ENCODE data around the gene ZNF616.

The ZNF616 gene

DNA sequence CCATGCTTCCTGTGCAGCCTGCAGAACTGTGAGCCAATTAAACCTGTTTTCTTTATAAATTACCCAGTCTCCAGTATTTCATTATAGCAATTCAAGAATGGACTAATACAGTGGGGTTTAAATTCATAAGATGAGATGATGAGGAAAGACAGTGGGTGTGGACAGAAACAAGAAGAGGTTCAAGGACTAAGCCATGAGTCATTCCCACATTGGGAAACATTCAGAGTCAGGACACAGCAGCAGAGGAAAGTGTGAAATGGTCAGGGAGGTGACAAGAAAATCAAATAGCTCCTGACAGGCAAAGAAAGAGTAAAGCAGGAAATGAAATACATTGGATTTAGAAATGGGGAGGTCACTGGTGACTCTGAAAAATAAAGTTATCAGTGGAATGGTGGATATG is 53.3 kb downstream of the ZNF616 start:
- no peaks in the 10 kb centered on the region for H3K27me3 ChIP-seq (replicated peaks)
- H3K36me3 ChIP-seq (replicated peaks) = peaks cover 55% of the 10 kb centered on the region
- no peak for TF ChIP-seq CTCF (IDR thresholded peaks at IDR 0.05; ENCODE audit: low read depth, low read length, missing control alignments)
- DNase-seq = peak; percentile 12
- no peak overlapping the region for H3K4me3 ChIP-seq (ENCODE audit: low read depth, low read length)
- H3K27ac ChIP-seq = no peak overlapping the region
- in situ Hi-C loops (cut with HindIII; ENCODE audit: low pct_ligation_motif_present, low sequenced_read_pairs) = no loop called here

DNA sequence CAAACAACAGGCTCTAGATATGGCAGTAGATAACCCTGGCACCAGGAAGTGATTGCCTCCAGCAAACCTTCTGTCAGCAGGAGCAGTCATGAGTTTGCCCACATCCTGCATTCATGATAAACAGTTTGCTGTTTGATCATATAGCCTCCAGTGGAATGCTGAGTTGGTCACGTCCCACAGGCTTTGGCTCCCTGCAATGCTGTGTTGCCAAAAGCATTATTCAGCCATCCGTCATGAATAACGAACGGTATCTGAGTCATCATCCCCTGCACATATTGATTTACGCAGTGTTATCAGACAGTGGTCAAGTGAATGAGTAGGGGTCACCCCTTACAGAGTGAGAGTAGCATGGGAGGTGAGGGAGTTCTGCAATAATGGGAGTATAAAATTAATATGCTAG is 69.2 kb downstream of the ZNF616 start:
- no peak for TF ChIP-seq CTCF (IDR thresholded peaks at IDR 0.05; ENCODE audit: low read depth, low read length, missing control alignments)
- peak; percentile 93 for DNase-seq
- no peaks in the 10 kb centered on the region for H3K27me3 ChIP-seq (replicated peaks)
- H3K27ac ChIP-seq = peak overlapping the region; percentile 85
- in situ Hi-C loops (cut with HindIII; ENCODE audit: low pct_ligation_motif_present, low sequenced_read_pairs) = no loop called here
- peaks cover 72% of the 10 kb centered on the region for H3K36me3 ChIP-seq (replicated peaks)
- no peak overlapping the region for H3K4me3 ChIP-seq (ENCODE audit: low read depth, low read length)

- H3K27me3 ChIP-seq (replicated peaks) = no peaks in the 10 kb centered on the region
- no peak overlapping the region for H3K4me3 ChIP-seq (ENCODE audit: low read depth, low read length)
- peak overlapping the region; percentile 85 for H3K27ac ChIP-seq
- no peak for TF ChIP-seq CTCF (IDR thresholded peaks at IDR 0.05; ENCODE audit: low read depth, low read length, missing control alignments)
- in situ Hi-C loops (cut with HindIII; ENCODE audit: low pct_ligation_motif_present, low sequenced_read_pairs) = no loop called here
- no peak for DNase-seq
- H3K36me3 ChIP-seq (replicated peaks) = peaks cover 72% of the 10 kb centered on the region
Observed at GRCh38 chr19:52069653-52070052, 70.1 kb downstream of the ZNF616 start.

- H3K4me3 ChIP-seq (ENCODE audit: low read depth, low read length) = no peak overlapping the region
- TF ChIP-seq CTCF (IDR thresholded peaks at IDR 0.05; ENCODE audit: low read depth, low read length, missing control alignments) = no peak
- no peak for DNase-seq
- no peaks in the 10 kb centered on the region for H3K27me3 ChIP-seq (replicated peaks)
- peaks cover 81% of the 10 kb centered on the region for H3K36me3 ChIP-seq (replicated peaks)
- in situ Hi-C loops (cut with HindIII; ENCODE audit: low pct_ligation_motif_present, low sequenced_read_pairs) = no loop called here
- no peak overlapping the region for H3K27ac ChIP-seq
Observed at GRCh38 chr19:52066258-52066863, 73.4 kb downstream of the ZNF616 start.

DNA sequence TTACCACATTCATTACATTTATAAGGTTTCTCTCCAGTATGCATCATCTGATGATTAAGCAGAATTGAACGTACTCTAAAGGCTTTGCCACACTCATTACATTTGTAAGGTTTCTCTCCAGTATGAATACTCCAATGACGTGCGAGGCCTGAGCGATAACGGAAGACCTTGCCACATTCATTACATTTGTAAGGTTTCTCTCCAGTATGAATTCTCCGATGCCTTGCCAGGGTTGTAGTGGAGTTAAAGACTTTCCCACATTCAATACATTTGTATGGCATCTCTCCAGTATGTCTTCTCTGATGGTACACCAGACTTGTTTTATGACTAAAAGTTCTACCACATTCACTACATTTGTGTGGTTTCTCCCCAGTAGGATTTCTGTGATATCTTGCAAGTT is 74.3 kb downstream of the ZNF616 start:
- H3K36me3 ChIP-seq (replicated peaks) = peaks cover 78% of the 10 kb centered on the region
- TF ChIP-seq CTCF (IDR thresholded peaks at IDR 0.05; ENCODE audit: low read depth, low read length, missing control alignments) = no peak
- H3K27ac ChIP-seq = no peak overlapping the region
- DNase-seq = no peak
- H3K4me3 ChIP-seq (ENCODE audit: low read depth, low read length) = no peak overlapping the region
- in situ Hi-C loops (cut with HindIII; ENCODE audit: low pct_ligation_motif_present, low sequenced_read_pairs) = no loop called here
- H3K27me3 ChIP-seq (replicated peaks) = no peaks in the 10 kb centered on the region
